GM12878 (cell line): ENCODE measurements around the gene CELSR1. TPM values are rescaled to one million over a fixed set of nuclear protein-coding genes. Genes with fewer than 3 reads are reported as not detected.

Experiments
- ATAC-seq: fragments of 200-7000 bp; cut with Tn5 transposase; 3 replicates; pipeline ENCODE4 v1.9.1; 2020; ENCODE audit warnings: mild to moderate bottlenecking, moderate library complexity
- BruUV-seq: library from RNA; stranded (reverse); fragments of 400-500 nt; replicated peaks from 2 replicates; lab custom pipeline; 2021; lab: Mats Ljungman, UMichigan
- CTCF ChIA-PET: fragments of 300-600 bp; sonication (Branson Sonifier 250); formaldehyde crosslinking; extraction: SDS; loops from one replicate; lab custom pipeline; 2021; ENCODE audit warnings: inconsistent platforms; lab: Yijun Ruan, JAX
- POLR2A ChIA-PET: fragments of 350-600 bp; formaldehyde crosslinking; extraction: SDS; loops from one replicate; lab custom pipeline; 2021; ENCODE audit warnings: inconsistent platforms; lab: Charles Lee
- RAD21 ChIA-PET: fragments of 300-600 bp; sonication (Branson Sonifier 250); formaldehyde crosslinking; loops from one replicate; lab custom pipeline; 2023; ENCODE audit warnings: antibody characterized with exemption; ENCODE audit not compliant: unreplicated experiment; lab: Charles Lee
- SMC1A ChIA-PET: fragments of 300-600 bp; sonication (Branson Sonifier 250); formaldehyde crosslinking; loops from one replicate; lab custom pipeline; 2023; ENCODE audit not compliant: unreplicated experiment, uncharacterized antibody; lab: Charles Lee
- DNase-seq: peaks from one replicate; pipeline ENCODE4 v3.0.0-alpha.2; 2011; ENCODE audit warnings: low read depth, low spot score
- FAIRE-seq: peaks from 3 replicates; lab custom pipeline; 2011; peaks lifted over from hg19 to GRCh38; lab: Jason Lieb, UNC
- H2AFZ ChIP-seq: 2 replicates; pipeline ENCODE4 v1.6.0; 2011; ENCODE audit warnings: low read depth, low read length, control low read depth; ENCODE audit not compliant: control insufficient read depth
- H3K27ac ChIP-seq: 2 replicates; pipeline ENCODE4 v1.5.1; 2011; ENCODE audit warnings: control low read depth; ENCODE audit not compliant: control insufficient read depth, insufficient read depth
- H3K27me3 ChIP-seq, 2 experiments: replicated peaks in 1 of 2; 2 replicates each; pipeline versions ENCODE4 v1.6.0 to v1.6.1; 2011; ENCODE audit warnings: low read length in 1 of 2; ENCODE audit not compliant: control insufficient read depth in 2 of 2, insufficient read depth in 2 of 2
- H3K36me3 ChIP-seq, 2 experiments: 2 replicates each; pipeline ENCODE4 v1.5.1; 2011; ENCODE audit warnings: low read length in 1 of 2; ENCODE audit not compliant: control insufficient read depth in 2 of 2, insufficient read depth in 2 of 2
- H3K4me1 ChIP-seq: 2 replicates; pipeline ENCODE4 v1.6.1; 2011; ENCODE audit warnings: mild to moderate bottlenecking, low read length, moderate library complexity, mixed read lengths; ENCODE audit not compliant: control insufficient read depth, insufficient read depth
- H3K4me2 ChIP-seq: 2 replicates; pipeline ENCODE4 v1.6.0; 2011; ENCODE audit warnings: control low read depth; ENCODE audit not compliant: control insufficient read depth, insufficient read depth
- H3K4me3 ChIP-seq: fragments of 200-600 bp; sonication (generic); 2 replicates; pipeline ENCODE4 v1.5.1; 2016
- H3K79me2 ChIP-seq: 2 replicates; pipeline ENCODE4 v1.6.0; 2011; ENCODE audit warnings: low read length; ENCODE audit not compliant: control insufficient read depth, insufficient read depth
- H3K9ac ChIP-seq: 2 replicates; pipeline ENCODE4 v1.8.0; 2011; ENCODE audit warnings: low read length, control low read depth, mixed read lengths; ENCODE audit not compliant: control insufficient read depth, insufficient read depth
- H3K9me3 ChIP-seq: replicated peaks from 3 replicates; pipeline ENCODE4 v1.5.1; 2011; ENCODE audit warnings: mild to moderate bottlenecking, low read length; ENCODE audit not compliant: control insufficient read depth, insufficient read depth
- H4K20me1 ChIP-seq: 2 replicates; pipeline ENCODE4 v1.6.0; 2011; ENCODE audit not compliant: control insufficient read depth, insufficient read depth
- ESRRA ChIP-seq: IDR thresholded peaks from 2 replicates; pipeline ENCODE4 v1.6.1; 2012; ENCODE audit warnings: mild to moderate bottlenecking, low read length, improper control_type of control experiment
- MYB ChIP-seq: fragments of 150-350 bp; IDR thresholded peaks from 2 replicates; pipeline ENCODE4 v1.6.1; 2014; ENCODE audit warnings: mild to moderate bottlenecking, low read depth, low read length, borderline replicate concordance
- PRDM15 ChIP-seq: fragments of 450-650 bp; formaldehyde crosslinking; IDR thresholded peaks from 2 replicates; pipeline ENCODE4 v1.4.0; 2020; ENCODE audit warnings: mild to moderate bottlenecking, moderate library complexity
- ZSCAN29 ChIP-seq: fragments of 450-650 bp; IDR thresholded peaks from 2 replicates; pipeline ENCODE4 v1.6.1; 2017; ENCODE audit warnings: mild to moderate bottlenecking, moderate library complexity
- WGBS: methylation state at CpG from one replicate; pipeline ENCODE4 v1.1.6; 2016; ENCODE audit warnings: low lambda C conversion rate; ENCODE audit not compliant: insufficient replicate concordance, insufficient coverage; ENCODE audit errors: missing lambda C conversion rate; 5-methylcytosine and 5-hydroxymethylcytosine counted together
- in situ Hi-C: fragments of 300-500 bp; cut with MboI; formaldehyde crosslinking; loops from 9 replicates; pipeline ENCODE4 v1.14.3; 2018; ENCODE audit warnings: mixed read lengths
- intact Hi-C: fragments of 100-400 bp; cut with micrococcal nuclease; formaldehyde crosslinking; loops from one replicate; pipeline ENCODE4 v1.14.2; 2022; ENCODE audit not compliant: unreplicated experiment
- polyA plus RNA-seq, 11 experiments: library from polyadenylated mRNA; depleted of rRNA in 4 of 11; unstranded in 6 of 11; stranded (reverse) in 5 of 11; fragments of >200 nt; fragmentation: Nextera tagmentation in 4 of 11; fragmentation: Illumina TruSeq in 1 of 11; extraction: Ambion mirVana in 4 of 11; extraction: Trizol in 1 of 11; gene quantifications; 1 replicate in 1 of 11; 2 replicates in 10 of 11; pipeline versions ENCODE4 v1.2.1 to v1.2.3, GENCODE V29; 2011 to 2016; ENCODE audit warnings: inconsistent platforms in 2 of 11, missing spikeins in 2 of 11, low read depth in 1 of 11
- total RNA-seq, 4 experiments: library from RNA; depleted of rRNA in 3 of 4; stranded (reverse); fragments of >200 nt in 3 of 4; fragmentation: Illumina TruSeq in 1 of 4; extraction: Trizol in 1 of 4; gene quantifications; 2 replicates each; pipeline versions ENCODE4 v1.2.1 to v1.2.3, GENCODE V29; 2013 to 2021

The CELSR1 gene
- total and polyA plus RNA-seq, 10 of the 15 experiments (the other 5 are each of a cell fraction or from before 2014, with no cell fraction given), result 0.05 to 1.7 (median 0.35) TPM; not detected in 2

- ChIA-PET POLR2A (interaction anchor here (0.6 kb wide), 1 partner anchor 116 kb away, joined by 4 read pairs; no protein-coding TSS in a partner anchor), CTCF (no interaction called here), SMC1A (interaction anchor here (1.0 kb wide), 1 partner anchor 9 kb away, joined by 4 read pairs; no protein-coding TSS in a partner anchor), RAD21 (no interaction called here)
- in situ Hi-C loops (no loop called here), intact Hi-C loops (no loop called here)
- Histone ChIP-seq H2AFZ (no peak overlapping the region), H3K36me3 (peaks cover 32 to 34% of the 10 kb centered on the region in 2 experiments), H3K27ac (no peak overlapping the region), H3K4me2 (no peak overlapping the region), H3K4me3 (no peak overlapping the region), H3K4me1 (no peaks in the 10 kb centered on the region), H3K9me3 (no peaks in the 10 kb centered on the region), H3K9ac (no peak overlapping the region), H4K20me1 (no peaks in the 10 kb centered on the region), H3K27me3 (no peaks in the 10 kb centered on the region), H3K79me2 (no peaks in the 10 kb centered on the region)
- 93% methylated on average over 19 of the region's 19 CpGs for WGBS
- DNase-seq (no peak), FAIRE-seq (no peak), ATAC-seq (no peak)
- no peak for TF ChIP-seq ZSCAN29
- TF ChIP-seq ESRRA, result no peak
- TF ChIP-seq MYB, result no peak
- no peak for TF ChIP-seq PRDM15
- BruUV-seq, result no TSS peak
Measured at GRCh38 chr22:46346680-46347405, 190.6 kb downstream of the CELSR1 start.
